ENCODE results near the gene POLR2F.
"Not testable (repeated sequence)": the region's sequence is repeated elsewhere in the genome, so short reads cannot be mapped to it uniquely, and the experiment has no call there.

POLR2F gene

DNA sequence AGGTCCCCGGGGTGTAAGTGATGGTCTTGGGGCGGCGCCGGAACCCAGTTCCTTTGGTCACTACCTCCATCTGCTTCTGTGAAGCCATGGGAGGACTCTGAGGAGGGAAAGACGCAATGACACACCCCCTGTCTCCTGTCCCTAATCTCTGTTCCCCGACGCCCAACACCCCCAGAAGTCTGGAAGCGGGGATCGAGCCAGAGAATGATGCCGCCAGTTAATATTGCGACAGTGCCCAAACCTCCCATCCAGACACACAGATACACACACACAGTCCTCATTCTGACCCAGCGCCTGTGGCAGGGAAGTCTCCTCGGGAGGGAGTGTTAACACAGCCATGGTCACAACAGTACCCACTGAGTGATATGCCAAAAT, 450 bp upstream of the POLR2F start:
- no peak for DNase-seq (ENCODE audit: low spot score)

DNA sequence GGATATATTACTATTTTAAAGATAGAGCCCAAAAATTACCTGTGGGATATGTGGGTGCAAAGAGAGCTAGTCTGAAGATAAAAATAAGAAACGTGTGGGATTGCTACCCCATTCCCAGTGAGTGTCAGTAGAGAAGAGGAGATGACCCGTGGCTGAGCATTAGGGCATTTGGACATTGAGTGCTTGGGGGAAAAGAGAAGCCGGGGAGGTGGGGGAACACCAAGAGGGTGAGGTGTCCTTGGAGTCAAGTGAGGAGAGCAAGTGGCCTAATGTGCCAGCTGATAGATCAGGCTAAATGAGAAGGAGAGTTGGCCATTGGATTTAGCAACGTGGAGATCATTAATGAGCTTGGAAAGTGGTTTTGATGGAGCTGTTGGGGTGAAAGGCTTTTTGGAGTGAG, 1.2 kb downstream of the POLR2F start:
- no peak for DNase-seq (ENCODE audit: low spot score)

- DNase-seq (ENCODE audit: low spot score) = not testable (repeated sequence)
These were observed 2.4 kb downstream of the POLR2F start for GRCh38 chr22:37955825-37956397.

GRCh38 chr22:37957232-37957631, 3.7 kb downstream of the POLR2F start:
- no peak for DNase-seq (ENCODE audit: low spot score)

DNA sequence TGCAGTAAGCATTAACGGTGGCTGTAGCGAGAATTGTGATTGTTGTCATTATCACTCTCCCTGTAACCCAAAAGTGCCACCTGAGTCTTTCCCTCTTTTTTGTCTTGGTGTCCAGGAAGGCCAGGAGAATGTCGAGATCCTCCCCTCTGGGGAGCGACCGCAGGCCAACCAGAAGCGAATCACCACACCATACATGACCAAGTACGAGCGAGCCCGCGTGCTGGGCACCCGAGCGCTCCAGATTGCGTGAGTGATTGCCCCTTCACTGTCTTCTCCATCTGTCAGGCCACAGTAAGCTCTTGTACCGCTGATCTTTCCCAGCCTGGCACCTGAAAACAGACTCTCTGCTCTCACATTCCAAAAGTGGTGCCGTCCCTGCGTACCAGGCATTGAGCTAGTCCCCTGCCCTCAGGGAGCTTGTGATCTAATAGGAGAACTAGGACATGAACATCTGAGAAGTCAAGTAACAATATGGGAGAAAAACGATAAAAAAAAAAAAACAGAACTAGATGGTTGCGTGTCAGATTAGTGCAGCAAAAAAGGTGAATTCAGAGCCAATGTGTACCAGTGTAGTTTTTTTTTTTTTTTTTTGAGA, 5.8 kb downstream of the POLR2F start:
- DNase-seq (ENCODE audit: low spot score) = no peak

DNA sequence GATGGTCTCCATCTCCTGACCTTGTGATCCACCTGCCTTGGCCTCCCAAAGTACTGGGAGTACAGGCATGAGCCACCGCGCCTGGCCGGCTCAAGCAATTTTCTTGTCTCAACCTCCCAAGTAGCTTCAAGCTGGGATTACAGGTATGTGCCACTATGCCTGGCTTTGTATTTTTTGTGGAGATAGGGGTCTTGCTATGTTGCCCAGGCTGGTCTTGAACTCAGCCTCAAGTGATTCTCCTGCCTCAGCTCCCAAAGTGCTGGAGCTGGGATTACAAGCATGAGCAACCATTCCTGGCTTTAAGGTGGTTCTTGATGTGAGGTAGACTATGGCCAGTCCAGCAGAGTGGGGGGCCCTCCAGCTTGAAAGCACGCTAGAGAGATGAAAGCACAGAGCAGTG, 7.6 kb downstream of the POLR2F start:
- no peak for DNase-seq (ENCODE audit: low spot score)

DNA sequence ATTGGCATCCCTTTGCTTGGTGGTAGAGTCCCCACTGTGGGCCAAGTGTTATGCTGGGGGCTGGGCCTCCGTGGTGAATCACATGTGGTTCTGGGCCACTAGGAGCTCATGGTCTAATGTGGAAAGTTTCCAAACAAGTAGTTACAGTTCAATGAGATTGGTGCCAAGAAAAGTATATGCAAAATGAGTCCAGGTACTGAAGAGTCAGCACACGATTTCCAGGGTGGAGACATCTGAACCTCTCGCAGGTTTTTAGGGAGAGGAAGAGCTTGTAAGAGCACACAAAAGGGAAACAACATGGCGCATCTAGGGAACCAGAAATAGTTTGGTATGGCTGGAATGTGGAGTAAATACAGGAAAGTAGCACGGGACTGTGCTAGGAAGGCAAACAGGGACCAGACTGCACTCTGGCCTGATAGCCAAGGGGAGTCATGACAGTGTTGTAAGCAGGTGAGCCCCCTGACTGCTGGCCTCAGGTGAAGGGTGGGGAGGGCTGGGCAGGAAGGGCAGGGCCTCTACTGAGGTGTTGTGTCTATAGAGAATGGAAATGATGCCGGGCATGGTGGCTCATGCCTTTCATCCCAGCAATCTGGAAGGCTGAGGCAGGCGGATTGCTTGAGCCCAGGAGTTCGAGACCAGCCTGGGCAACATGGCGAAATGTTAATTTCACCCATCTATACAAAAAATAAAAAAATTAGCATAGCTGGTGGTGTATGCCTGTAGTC, 12.6 kb downstream of the POLR2F start:
- DNase-seq (ENCODE audit: low spot score) = no peak

GRCh38 chr22:37967147-37967546, 13.6 kb downstream of the POLR2F start:
- DNase-seq (ENCODE audit: low spot score) = no peak

GRCh38 chr22:37967637-37968451, 14.3 kb downstream of the POLR2F start:
- DNase-seq (ENCODE audit: low spot score) = no peak

GRCh38 chr22:37968452-37969251, 15.2 kb downstream of the POLR2F start:
- no peak for DNase-seq (ENCODE audit: low spot score)

- no peak for DNase-seq (ENCODE audit: low spot score)
These were observed 17.4 kb downstream of the POLR2F start for GRCh38 chr22:37970864-37971263.

GRCh38 chr22:37971475-37972434, 18.3 kb downstream of the POLR2F start:
- DNase-seq (ENCODE audit: low spot score) = no peak

GRCh38 chr22:37972527-37972926, 19.0 kb downstream of the POLR2F start:
- DNase-seq (ENCODE audit: low spot score) = no peak

- DNase-seq (ENCODE audit: low spot score) = no peak
These were observed 20.0 kb downstream of the POLR2F start for GRCh38 chr22:37973271-37974170.

- no peak for DNase-seq (ENCODE audit: low spot score)
These were observed 21.7 kb downstream of the POLR2F start for GRCh38 chr22:37975153-37975552.

GRCh38 chr22:37976022-37976421, 22.5 kb downstream of the POLR2F start:
- DNase-seq (ENCODE audit: low spot score) = not testable (repeated sequence)

- no peak for DNase-seq (ENCODE audit: low spot score)
These were observed 23.0 kb downstream of the POLR2F start for GRCh38 chr22:37976547-37976946.

DNA sequence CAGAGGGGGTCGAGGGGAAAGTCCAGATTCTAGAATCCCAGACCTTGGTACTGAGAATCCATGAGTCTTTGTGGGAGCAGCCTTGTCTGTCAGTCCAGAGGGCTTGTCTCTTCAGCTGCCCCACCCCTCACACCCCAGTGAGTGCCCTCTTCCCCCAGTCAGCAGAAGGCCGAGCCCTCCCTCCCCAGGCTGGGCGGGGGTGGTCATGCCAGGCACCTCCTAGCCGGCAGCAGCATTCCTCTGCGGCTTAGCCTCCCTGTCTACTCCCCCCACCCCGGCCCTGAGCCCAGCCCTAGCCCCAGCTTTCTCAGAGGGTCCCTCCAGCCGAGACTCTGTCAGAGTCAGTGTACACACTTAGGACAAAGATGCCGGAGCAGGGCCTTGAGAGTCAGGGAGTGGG, 26.3 kb downstream of the POLR2F start:
- no peak for DNase-seq (ENCODE audit: low spot score)

DNA sequence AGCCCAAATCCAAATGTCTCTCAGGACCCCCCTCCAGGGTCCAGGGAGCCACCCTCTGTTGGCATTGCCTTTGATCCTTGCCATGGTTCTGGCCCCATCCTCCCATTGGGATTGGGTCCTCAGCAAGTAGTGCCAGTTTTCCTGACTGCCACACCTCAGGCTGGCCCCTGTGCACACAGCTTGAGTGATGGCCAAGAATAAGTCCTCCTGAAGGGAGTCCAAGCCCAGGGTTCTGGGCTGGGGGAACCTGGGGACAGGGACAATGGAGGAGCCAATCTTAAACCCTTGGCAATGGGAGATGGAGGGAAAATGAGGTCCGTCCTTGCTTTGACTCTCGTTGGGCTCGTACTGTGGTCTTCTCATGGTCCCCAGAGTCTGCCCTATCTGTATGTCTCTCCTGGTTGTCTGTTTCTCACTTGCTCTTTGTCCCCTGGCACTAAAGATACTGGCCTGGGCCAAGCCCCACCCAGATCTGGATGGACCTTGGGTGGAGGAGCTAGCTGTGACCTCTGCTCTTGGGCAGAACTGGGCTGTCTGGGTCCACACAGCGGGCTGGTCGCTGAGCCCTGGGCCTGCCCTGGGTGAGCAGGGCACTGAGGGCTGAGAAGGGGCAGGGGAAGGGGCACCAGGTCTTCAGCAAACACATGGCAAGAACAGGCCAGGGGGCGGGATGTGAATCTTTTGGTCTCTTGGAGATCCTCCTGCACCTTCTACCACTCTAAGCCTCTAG, 27.9 kb downstream of the POLR2F start:
- no peak for DNase-seq (ENCODE audit: low spot score)
